ENCODE results near the gene OPCML. TPM values are rescaled to one million over a fixed set of nuclear protein-coding genes. Genes with fewer than 3 reads are reported as not detected.

The OPCML gene
- total and polyA plus RNA-seq, 9 donors, result 0.59 to 3.5 (median 1.5) TPM

DNA sequence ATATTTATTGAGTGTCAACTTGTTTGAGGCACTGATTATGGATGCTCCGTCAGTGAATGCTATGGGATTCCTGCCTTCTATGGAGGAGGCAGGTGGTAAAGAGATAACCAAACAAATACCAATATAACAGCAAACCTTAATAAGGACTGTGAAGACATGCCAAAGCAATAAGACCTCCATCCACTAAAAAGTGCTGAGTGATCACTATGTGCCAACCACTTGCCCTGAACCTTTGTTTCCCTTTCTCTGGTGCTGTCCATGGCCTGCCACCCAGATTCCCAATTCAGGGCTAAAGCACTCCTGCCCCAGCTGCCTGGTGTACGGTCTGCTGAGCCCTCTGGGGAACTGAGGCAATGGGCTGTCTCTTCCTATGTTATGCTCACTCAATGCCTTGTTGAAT is 1074.9 kb downstream of the OPCML start:
- Histone ChIP-seq H3K27ac (ENCODE audit: low read length) (no peak overlapping the region), H3K4me3 (ENCODE audit: low read length) (no peak overlapping the region), H3K4me1 (ENCODE audit: control insufficient read depth, insufficient read depth, low read length) (no peaks in the 10 kb centered on the region), H3K9me3 (replicated peaks; ENCODE audit: control insufficient read depth, low read depth, low read length) (peaks cover 4% of the 10 kb centered on the region), H3K36me3 (ENCODE audit: control insufficient read depth, insufficient read depth, low read length) (no peaks in the 10 kb centered on the region), H3K27me3 (ENCODE audit: control insufficient read depth, insufficient read depth, low read length) (no peaks in the 10 kb centered on the region)
- no peak for DNase-seq
- 67% methylated on average over 1 of the region's 2 CpGs for WGBS (ENCODE audit: insufficient coverage)

DNA sequence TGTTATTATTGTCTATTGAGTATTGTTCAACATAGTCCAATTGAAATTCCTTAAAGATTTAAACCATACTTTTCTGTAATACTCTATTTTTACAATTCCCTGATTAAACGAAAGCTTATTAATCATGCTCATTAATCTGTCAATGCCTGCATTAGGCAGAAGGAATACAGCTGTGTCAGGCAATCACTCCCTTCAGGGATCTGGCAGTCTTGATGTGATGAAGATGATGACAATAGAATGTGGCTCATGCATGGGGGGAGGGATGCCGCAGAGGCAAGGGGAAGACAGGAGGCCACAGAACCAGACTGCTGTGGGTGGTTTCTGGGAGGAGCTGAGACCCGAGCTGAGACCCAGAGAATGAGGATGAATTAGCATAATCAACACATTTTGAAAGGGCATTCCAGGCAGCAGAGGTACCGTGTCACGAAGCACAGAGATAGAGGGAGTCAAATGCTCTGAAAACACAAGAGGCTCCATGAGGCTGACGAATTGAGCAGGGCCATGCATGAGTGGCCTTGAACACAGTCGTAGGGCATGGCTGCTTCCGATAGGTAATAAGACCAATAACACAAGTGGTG is 1075.5 kb downstream of the OPCML start:
- 64% methylated on average over 7 of the region's 8 CpGs for WGBS (ENCODE audit: insufficient coverage)
- H3K36me3 ChIP-seq (ENCODE audit: control insufficient read depth, insufficient read depth, low read length), result no peaks in the 10 kb centered on the region
- no peak overlapping the region for H3K4me3 ChIP-seq (ENCODE audit: low read length)
- H3K9me3 ChIP-seq (replicated peaks; ENCODE audit: control insufficient read depth, low read depth, low read length), result peaks cover 4% of the 10 kb centered on the region
- no peak overlapping the region for H3K27ac ChIP-seq (ENCODE audit: low read length)
- no peaks in the 10 kb centered on the region for H3K27me3 ChIP-seq (ENCODE audit: control insufficient read depth, insufficient read depth, low read length)
- no peak for DNase-seq
- no peaks in the 10 kb centered on the region for H3K4me1 ChIP-seq (ENCODE audit: control insufficient read depth, insufficient read depth, low read length)

GRCh38 chr11:132455044-132455443 is 1077.3 kb downstream of the OPCML start:
- Histone ChIP-seq H3K9me3 (replicated peaks; ENCODE audit: control insufficient read depth, low read depth, low read length) (no peaks in the 10 kb centered on the region), H3K27ac (ENCODE audit: low read length) (no peak overlapping the region), H3K4me3 (ENCODE audit: low read length) (no peak overlapping the region), H3K27me3 (ENCODE audit: control insufficient read depth, insufficient read depth, low read length) (no peaks in the 10 kb centered on the region), H3K36me3 (ENCODE audit: control insufficient read depth, insufficient read depth, low read length) (no peaks in the 10 kb centered on the region), H3K4me1 (ENCODE audit: control insufficient read depth, insufficient read depth, low read length) (no peaks in the 10 kb centered on the region)
- WGBS (ENCODE audit: insufficient coverage), result 76% methylated on average over 3 of the region's 5 CpGs
- DNase-seq, result no peak

GRCh38 chr11:132453406-132453805 is 1078.9 kb downstream of the OPCML start:
- no peak overlapping the region for H3K27ac ChIP-seq (ENCODE audit: low read length)
- no peaks in the 10 kb centered on the region for H3K9me3 ChIP-seq (replicated peaks; ENCODE audit: control insufficient read depth, low read depth, low read length)
- no peaks in the 10 kb centered on the region for H3K4me1 ChIP-seq (ENCODE audit: control insufficient read depth, insufficient read depth, low read length)
- no peak overlapping the region for H3K4me3 ChIP-seq (ENCODE audit: low read length)
- H3K36me3 ChIP-seq (ENCODE audit: control insufficient read depth, insufficient read depth, low read length), result no peaks in the 10 kb centered on the region
- no peaks in the 10 kb centered on the region for H3K27me3 ChIP-seq (ENCODE audit: control insufficient read depth, insufficient read depth, low read length)
- 91% methylated on average over 3 of the region's 8 CpGs for WGBS (ENCODE audit: insufficient coverage)
- DNase-seq, result no peak

DNA sequence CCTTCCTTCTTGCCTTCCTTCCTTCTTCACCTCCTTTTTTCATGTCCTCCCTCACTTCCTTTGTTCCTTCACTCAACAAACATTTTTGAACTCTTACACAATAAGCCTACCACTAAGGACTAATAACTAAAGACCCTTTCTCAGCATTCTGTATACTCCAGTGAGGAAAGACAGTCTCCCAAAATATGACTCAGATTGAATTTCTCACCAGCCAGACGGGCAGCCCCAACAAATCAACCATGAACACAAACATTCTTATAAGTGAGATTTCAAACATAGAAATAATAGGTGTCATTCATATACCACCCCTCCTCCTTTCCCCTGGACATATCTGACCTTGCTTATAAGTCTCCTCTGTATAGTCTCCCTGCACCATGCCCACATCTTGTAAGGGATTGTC is 1079.7 kb downstream of the OPCML start:
- Histone ChIP-seq H3K4me3 (ENCODE audit: low read length) (no peak overlapping the region), H3K27me3 (ENCODE audit: control insufficient read depth, insufficient read depth, low read length) (no peaks in the 10 kb centered on the region), H3K9me3 (replicated peaks; ENCODE audit: control insufficient read depth, low read depth, low read length) (no peaks in the 10 kb centered on the region), H3K27ac (ENCODE audit: low read length) (no peak overlapping the region), H3K4me1 (ENCODE audit: control insufficient read depth, insufficient read depth, low read length) (peaks cover 3% of the 10 kb centered on the region), H3K36me3 (ENCODE audit: control insufficient read depth, insufficient read depth, low read length) (no peaks in the 10 kb centered on the region)
- no peak for DNase-seq
- WGBS (ENCODE audit: insufficient coverage), result no CpG with 5 or more reads among the region's 1 CpG

- Histone ChIP-seq H3K27ac (ENCODE audit: low read length) (no peak overlapping the region), H3K9me3 (replicated peaks; ENCODE audit: control insufficient read depth, low read depth, low read length) (no peaks in the 10 kb centered on the region), H3K4me3 (ENCODE audit: low read length) (no peak overlapping the region), H3K4me1 (ENCODE audit: control insufficient read depth, insufficient read depth, low read length) (peaks cover 4% of the 10 kb centered on the region), H3K36me3 (ENCODE audit: control insufficient read depth, insufficient read depth, low read length) (no peaks in the 10 kb centered on the region), H3K27me3 (ENCODE audit: control insufficient read depth, insufficient read depth, low read length) (no peaks in the 10 kb centered on the region)
- 53% methylated on average over 3 of the region's 7 CpGs for WGBS (ENCODE audit: insufficient coverage)
- no peak for DNase-seq
These were observed 1080.2 kb downstream of the OPCML start for GRCh38 chr11:132451942-132452601.

GRCh38 chr11:132450631-132451030 is 1081.7 kb downstream of the OPCML start:
- DNase-seq, result no peak
- H3K9me3 ChIP-seq (replicated peaks; ENCODE audit: control insufficient read depth, low read depth, low read length), result no peaks in the 10 kb centered on the region
- WGBS (ENCODE audit: insufficient coverage), result no CpG with 5 or more reads among the region's 3 CpGs

GRCh38 chr11:132448334-132448995 is 1083.8 kb downstream of the OPCML start:
- Histone ChIP-seq H3K4me3 (ENCODE audit: low read length) (no peak overlapping the region), H3K9me3 (replicated peaks; ENCODE audit: control insufficient read depth, low read depth, low read length) (no peaks in the 10 kb centered on the region), H3K27ac (ENCODE audit: low read length) (no peak overlapping the region), H3K4me1 (ENCODE audit: control insufficient read depth, insufficient read depth, low read length) (peaks cover 4% of the 10 kb centered on the region), H3K36me3 (ENCODE audit: control insufficient read depth, insufficient read depth, low read length) (no peaks in the 10 kb centered on the region), H3K27me3 (ENCODE audit: control insufficient read depth, insufficient read depth, low read length) (no peaks in the 10 kb centered on the region)
- no peak for DNase-seq
- 78% methylated on average over 3 of the region's 4 CpGs for WGBS (ENCODE audit: insufficient coverage)

More at GRCh38 chr11:132450631-132451030, 1081.7 kb downstream of the OPCML start:
- H3K4me3 ChIP-seq (ENCODE audit: low read length), result no peak overlapping the region
- H3K27me3 ChIP-seq (ENCODE audit: control insufficient read depth, insufficient read depth, low read length), result no peaks in the 10 kb centered on the region
- peaks cover 4% of the 10 kb centered on the region for H3K4me1 ChIP-seq (ENCODE audit: control insufficient read depth, insufficient read depth, low read length)
- no peaks in the 10 kb centered on the region for H3K36me3 ChIP-seq (ENCODE audit: control insufficient read depth, insufficient read depth, low read length)
- H3K27ac ChIP-seq (ENCODE audit: low read length), result no peak overlapping the region

GRCh38 chr11:132447761-132448160 is 1084.5 kb downstream of the OPCML start:
- 60% methylated on average over 1 of the region's 1 CpG for WGBS (ENCODE audit: insufficient coverage)
- Histone ChIP-seq H3K36me3 (ENCODE audit: control insufficient read depth, insufficient read depth, low read length) (no peaks in the 10 kb centered on the region), H3K27me3 (ENCODE audit: control insufficient read depth, insufficient read depth, low read length) (no peaks in the 10 kb centered on the region), H3K4me3 (ENCODE audit: low read length) (no peak overlapping the region), H3K9me3 (replicated peaks; ENCODE audit: control insufficient read depth, low read depth, low read length) (no peaks in the 10 kb centered on the region), H3K27ac (ENCODE audit: low read length) (no peak overlapping the region), H3K4me1 (ENCODE audit: control insufficient read depth, insufficient read depth, low read length) (peaks cover 4% of the 10 kb centered on the region)
- peak; percentile 62 for DNase-seq

GRCh38 chr11:132445859-132446291 is 1086.4 kb downstream of the OPCML start:
- H3K4me3 ChIP-seq (ENCODE audit: low read length), result no peak overlapping the region
- DNase-seq, result no peak
- no peaks in the 10 kb centered on the region for H3K27me3 ChIP-seq (ENCODE audit: control insufficient read depth, insufficient read depth, low read length)
- no peak overlapping the region for H3K27ac ChIP-seq (ENCODE audit: low read length)
- WGBS (ENCODE audit: insufficient coverage), result no CpG with 5 or more reads among the region's 1 CpG
- H3K9me3 ChIP-seq (replicated peaks; ENCODE audit: control insufficient read depth, low read depth, low read length), result no peaks in the 10 kb centered on the region
- peaks cover 4% of the 10 kb centered on the region for H3K4me1 ChIP-seq (ENCODE audit: control insufficient read depth, insufficient read depth, low read length)
- H3K36me3 ChIP-seq (ENCODE audit: control insufficient read depth, insufficient read depth, low read length), result no peaks in the 10 kb centered on the region

Data from muscle of leg (tissue), 11 donors.